Natural killer cell (primary cell): ENCODE results near the gene XK. TPM values are rescaled to one million over a fixed set of nuclear protein-coding genes. Genes with fewer than 3 reads are reported as not detected.

Source experiments
- ATAC-seq, 3 donors: fragments of 150-1000 bp in 2 of 3; fragments of 200-7000 bp in 1 of 3; cut with Tn5 transposase; 1 replicate in 1 of 3; 2 replicates in 2 of 3; pipeline ENCODE4 v1.10.0; 2021; ENCODE audit warnings: mild to moderate bottlenecking in 2 of 3, moderate library complexity in 2 of 3
- DNase-seq, 2 donors: peaks; one replicate each; pipeline versions ENCODE4 v3.0.0 to v3.0.0-alpha.2; 2013 to 2021; ENCODE audit warnings: mixed read lengths in 1 of 2
- H3K27ac ChIP-seq: one replicate; pipeline ENCODE4 v1.5.1; 2013; ENCODE audit warnings: mild to moderate bottlenecking, low read length
- H3K27me3 ChIP-seq: one replicate; pipeline ENCODE4 v1.6.1; 2013; ENCODE audit warnings: low read length; ENCODE audit not compliant: control insufficient read depth, insufficient read depth
- H3K36me3 ChIP-seq: one replicate; pipeline ENCODE4 v1.6.1; 2013; ENCODE audit warnings: low read length; ENCODE audit not compliant: control insufficient read depth, insufficient read depth
- H3K4me1 ChIP-seq: one replicate; pipeline ENCODE4 v1.6.1; 2013; ENCODE audit warnings: low read length; ENCODE audit not compliant: control insufficient read depth, insufficient read depth
- H3K4me3 ChIP-seq: one replicate; pipeline ENCODE4 v1.5.1; 2013; ENCODE audit warnings: low read length
- H3K9me3 ChIP-seq: one replicate; pipeline ENCODE4 v1.6.1; 2013; ENCODE audit warnings: low read length; ENCODE audit not compliant: control insufficient read depth, insufficient read depth
- H3K27ac Mint-ChIP-seq, 2 donors: one replicate each; pipeline ENCODE4 v1.8.0; 2022; ENCODE audit warnings: mild to moderate bottlenecking in 2 of 2, mixed read lengths in 2 of 2, moderate library complexity in 1 of 2
- H3K27me3 Mint-ChIP-seq, 2 donors: one replicate each; pipeline ENCODE4 v1.8.0; 2022; ENCODE audit warnings: low read depth in 2 of 2, mixed read lengths in 2 of 2
- H3K36me3 Mint-ChIP-seq: one replicate; pipeline ENCODE4 v1.8.0; 2022; ENCODE audit warnings: mixed read lengths
- H3K4me1 Mint-ChIP-seq, 2 donors: one replicate each; pipeline ENCODE4 v1.8.0; 2022; ENCODE audit warnings: mixed read lengths in 2 of 2
- H3K4me3 Mint-ChIP-seq: one replicate; pipeline ENCODE4 v1.8.0; 2022; ENCODE audit warnings: mild to moderate bottlenecking, moderate library complexity, mixed read lengths
- H3K9me3 Mint-ChIP-seq, 2 donors: one replicate each; pipeline ENCODE4 v1.8.0; 2022; ENCODE audit warnings: mixed read lengths in 2 of 2
- CTCF ChIP-seq: fragments of 200-600 bp; IDR thresholded peaks from one replicate; pipeline ENCODE4 v1.8.0; 2022; ENCODE audit warnings: antibody characterized with exemption
- WGBS: methylation state at CpG from one replicate; pipeline ENCODE4 v1.1.7; 2013; ENCODE audit warnings: missing lambda C conversion rate; ENCODE audit not compliant: insufficient coverage; 5-methylcytosine and 5-hydroxymethylcytosine counted together
- intact Hi-C: fragments of 100-400 bp; cut with micrococcal nuclease; formaldehyde crosslinking; loops from one replicate; pipeline ENCODE4 v1.14.2; 2022
- total RNA-seq, 4 donors: library from RNA; stranded (reverse); fragments of 120-200 nt in 1 of 4; gene quantifications; one replicate each; pipeline versions ENCODE4 v1.2.3 to v1.2.4, GENCODE V29; 2013 to 2022

The XK gene
- total RNA-seq, 3 donors from 2014 or later (not counting 1 experiment from before 2014, with no cell fraction given), result 0.29 to 1.3 (median 0.56) TPM

DNA sequence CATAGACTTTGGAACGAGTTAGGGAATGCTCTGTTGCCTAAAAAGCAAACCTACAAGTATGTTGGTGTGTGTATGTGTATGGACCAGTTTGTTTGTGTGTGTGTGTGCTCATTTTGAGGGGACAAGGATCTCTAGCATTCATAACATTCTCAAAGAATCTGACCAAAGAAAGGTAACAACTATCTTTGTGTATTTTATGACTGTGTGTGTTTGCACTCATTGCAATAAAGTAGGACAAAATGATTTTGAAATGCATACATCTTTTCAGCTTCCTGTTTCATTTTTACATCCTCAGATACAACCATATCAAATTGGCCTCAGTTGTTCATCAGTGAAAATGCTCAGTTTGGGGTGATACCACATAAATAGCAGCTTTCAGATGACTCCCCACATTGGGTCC is 8.3 kb upstream of the XK start:
- no CpG with 5 or more reads among the region's 1 CpG for WGBS
- Mint-ChIP-seq H3K36me3 (no peaks in the 10 kb centered on the region), H3K4me1 (no peaks in the 10 kb centered on the region), H3K27me3 (peaks cover 0 to 7% of the 10 kb centered on the region in 2 donors), H3K9me3 (no peaks in the 10 kb centered on the region), H3K27ac (no peak overlapping the region), H3K4me3 (no peak overlapping the region)
- no peak overlapping the region for H3K27ac ChIP-seq
- no peaks in the 10 kb centered on the region for H3K27me3 ChIP-seq
- no peak overlapping the region for H3K4me3 ChIP-seq
- H3K36me3 ChIP-seq, result no peaks in the 10 kb centered on the region
- ATAC-seq (no peak), DNase-seq (no peak)
- no peaks in the 10 kb centered on the region for H3K9me3 ChIP-seq
- no peaks in the 10 kb centered on the region for H3K4me1 ChIP-seq
- TF ChIP-seq CTCF, result no peak
- intact Hi-C loops, result no loop called here

GRCh38 chrX:37677765-37678164 is 7.8 kb upstream of the XK start:
- no peaks in the 10 kb centered on the region for H3K4me1 Mint-ChIP-seq
- TF ChIP-seq CTCF, result no peak
- no peak overlapping the region for H3K27ac Mint-ChIP-seq
- no peak overlapping the region for H3K27ac ChIP-seq
- no peaks in the 10 kb centered on the region for H3K9me3 ChIP-seq
- DNase-seq, result no peak
- peaks cover 0 to 7% of the 10 kb centered on the region in 2 donors for H3K27me3 Mint-ChIP-seq
- H3K4me3 Mint-ChIP-seq, result no peak overlapping the region
- no peaks in the 10 kb centered on the region for H3K27me3 ChIP-seq
- ATAC-seq, result no peak
- WGBS, result no CpG with 5 or more reads among the region's 1 CpG
- H3K4me3 ChIP-seq, result no peak overlapping the region
- no peaks in the 10 kb centered on the region for H3K9me3 Mint-ChIP-seq
- H3K36me3 ChIP-seq, result no peaks in the 10 kb centered on the region
- no peaks in the 10 kb centered on the region for H3K4me1 ChIP-seq
- H3K36me3 Mint-ChIP-seq, result no peaks in the 10 kb centered on the region
- intact Hi-C loops, result no loop called here

GRCh38 chrX:37678574-37678973 is 7.0 kb upstream of the XK start:
- Mint-ChIP-seq H3K27me3 (no peaks in the 10 kb centered on the region), H3K9me3 (no peaks in the 10 kb centered on the region), H3K4me3 (no peak overlapping the region), H3K36me3 (no peaks in the 10 kb centered on the region), H3K4me1 (no peaks in the 10 kb centered on the region), H3K27ac (no peak overlapping the region)
- Histone ChIP-seq H3K4me3 (no peak overlapping the region), H3K27me3 (no peaks in the 10 kb centered on the region), H3K36me3 (no peaks in the 10 kb centered on the region), H3K27ac (no peak overlapping the region), H3K9me3 (no peaks in the 10 kb centered on the region), H3K4me1 (no peaks in the 10 kb centered on the region)
- no CpG with 5 or more reads among the region's 1 CpG for WGBS
- no peak for TF ChIP-seq CTCF
- ATAC-seq, result no peak
- no peak for DNase-seq
- intact Hi-C loops, result no loop called here

- no peak for TF ChIP-seq CTCF
- intact Hi-C loops, result no loop called here
- Mint-ChIP-seq H3K27ac (no peak overlapping the region), H3K4me3 (no peak overlapping the region), H3K4me1 (no peaks in the 10 kb centered on the region), H3K27me3 (no peaks in the 10 kb centered on the region), H3K9me3 (no peaks in the 10 kb centered on the region), H3K36me3 (no peaks in the 10 kb centered on the region)
- Histone ChIP-seq H3K27me3 (no peaks in the 10 kb centered on the region), H3K4me1 (no peaks in the 10 kb centered on the region), H3K27ac (no peak overlapping the region), H3K4me3 (no peak overlapping the region), H3K36me3 (no peaks in the 10 kb centered on the region), H3K9me3 (no peaks in the 10 kb centered on the region)
- no peak for ATAC-seq
- DNase-seq, result no peak
- WGBS, result no CpG with 5 or more reads among the region's 1 CpG
These were observed 6.4 kb upstream of the XK start for GRCh38 chrX:37679230-37679629.
